ENCODE results near the gene FAM240B. TPM values are rescaled to one million over a fixed set of nuclear protein-coding genes. Genes with fewer than 3 reads are reported as not detected.

FAM240B gene
- total and polyA plus RNA-seq, 2 experiments from 2014 or later = not detected

DNA sequence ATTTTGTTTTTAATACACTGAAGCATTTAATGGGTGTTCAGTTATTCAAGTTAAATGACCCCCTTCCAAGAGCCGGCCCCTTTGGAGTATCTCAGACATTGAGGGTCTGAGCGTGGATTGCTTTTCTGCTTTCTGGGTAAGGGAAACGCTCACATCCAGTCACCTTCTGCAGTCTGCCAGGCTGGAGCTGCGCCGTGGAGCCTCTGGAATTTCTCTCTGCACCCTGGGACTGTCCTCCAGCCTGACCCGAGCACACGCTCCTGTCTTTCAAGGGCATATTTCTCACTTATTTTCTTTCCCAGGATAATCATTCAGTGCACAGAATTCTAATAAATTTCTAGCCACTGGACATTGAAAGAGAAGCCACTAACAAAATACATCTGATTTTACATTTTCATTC is 13.4 kb downstream of the FAM240B start (continued):
- TF ChIP-seq EZH2phosphoT487 (IDR thresholded peaks at IDR 0.05; ENCODE audit: unreplicated experiment) (no peak), CREB1 (CRISPR knock-in tag; IDR thresholded peaks at IDR 0.05; ENCODE audit: low read depth) (no peak)
- TF ChIP-seq, protein P1, sequence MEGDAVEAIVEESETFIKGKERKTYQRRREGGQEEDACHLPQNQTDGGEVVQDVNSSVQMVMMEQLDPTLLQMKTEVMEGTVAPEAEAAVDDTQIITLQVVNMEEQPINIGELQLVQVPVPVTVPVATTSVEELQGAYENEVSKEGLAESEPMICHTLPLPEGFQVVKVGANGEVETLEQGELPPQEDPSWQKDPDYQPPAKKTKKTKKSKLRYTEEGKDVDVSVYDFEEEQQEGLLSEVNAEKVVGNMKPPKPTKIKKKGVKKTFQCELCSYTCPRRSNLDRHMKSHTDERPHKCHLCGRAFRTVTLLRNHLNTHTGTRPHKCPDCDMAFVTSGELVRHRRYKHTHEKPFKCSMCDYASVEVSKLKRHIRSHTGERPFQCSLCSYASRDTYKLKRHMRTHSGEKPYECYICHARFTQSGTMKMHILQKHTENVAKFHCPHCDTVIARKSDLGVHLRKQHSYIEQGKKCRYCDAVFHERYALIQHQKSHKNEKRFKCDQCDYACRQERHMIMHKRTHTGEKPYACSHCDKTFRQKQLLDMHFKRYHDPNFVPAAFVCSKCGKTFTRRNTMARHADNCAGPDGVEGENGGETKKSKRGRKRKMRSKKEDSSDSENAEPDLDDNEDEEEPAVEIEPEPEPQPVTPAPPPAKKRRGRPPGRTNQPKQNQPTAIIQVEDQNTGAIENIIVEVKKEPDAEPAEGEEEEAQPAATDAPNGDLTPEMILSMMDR (conservative IDR thresholded peaks at IDR 0.05; ENCODE audit: low read depth in 2 of 2) = no peak

DNA sequence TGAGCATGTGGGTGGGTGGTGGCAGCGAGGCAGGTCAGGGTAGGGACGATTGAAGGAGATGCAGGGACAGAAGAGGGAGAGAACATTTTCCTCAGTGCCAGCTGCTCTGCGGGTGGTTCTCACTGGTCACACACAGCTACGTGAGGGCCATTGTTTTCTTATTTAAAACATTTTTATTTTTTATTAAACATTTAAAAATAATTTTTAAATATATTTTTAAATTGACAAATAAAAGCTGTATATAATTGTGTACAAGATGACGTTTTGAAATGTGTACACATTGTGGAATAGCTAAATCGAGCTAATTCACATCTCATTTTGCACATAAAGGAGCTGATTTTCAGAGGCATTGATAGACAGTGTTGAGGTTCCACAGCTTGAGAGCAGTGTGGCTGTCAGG is 14.0 kb downstream of the FAM240B start:
- Histone ChIP-seq H2AFZ (0 out of 2 replicates have a peak overlapping the region, but pooled peaks have one; percentile 87), H3K36me3 (ENCODE audit: insufficient read depth) (no peaks in the 10 kb centered on the region), H3F3A (replicated peaks; ENCODE audit: low read depth) (no peaks in the 10 kb centered on the region), H3K27me3 (ENCODE audit: insufficient read depth) (no peaks in the 10 kb centered on the region), H4K20me1 (replicated peaks; ENCODE audit: insufficient read depth) (no peaks in the 10 kb centered on the region), H3K4me1 (ENCODE audit: insufficient read depth) (peaks cover 10% of the 10 kb centered on the region; the same call in 1 of the 2 replicates), H3K27ac (ENCODE audit: low read depth) (no peak overlapping the region), H3K4me2 (no peak overlapping the region), H3K9me2 (ENCODE audit: insufficient read depth) (peaks cover 3% of the 10 kb centered on the region), H3K79me2 (replicated peaks; ENCODE audit: insufficient read depth) (no peaks in the 10 kb centered on the region), H3K4me3 (no peak overlapping the region)
- H3K4me1 Mint-ChIP-seq = peaks cover 17% of the 10 kb centered on the region
- TF ChIP-seq EZH2phosphoT487 (IDR thresholded peaks at IDR 0.05; ENCODE audit: unreplicated experiment) (no peak), EZH2 (IDR thresholded peaks at IDR 0.05; ENCODE audit: low read depth, unreplicated experiment) (no peak), POLR2AphosphoS5 (IDR thresholded peaks at IDR 0.05; ENCODE audit: low read depth) (no peak), ZNF114 (CRISPR knock-in tag; IDR thresholded peaks at IDR 0.05) (no peak)
- TF ChIP-seq, protein P1 (conservative IDR thresholded peaks at IDR 0.05; ENCODE audit: low read depth in 2 of 2) = no peak
- TF ChIP-seq, protein P2, sequence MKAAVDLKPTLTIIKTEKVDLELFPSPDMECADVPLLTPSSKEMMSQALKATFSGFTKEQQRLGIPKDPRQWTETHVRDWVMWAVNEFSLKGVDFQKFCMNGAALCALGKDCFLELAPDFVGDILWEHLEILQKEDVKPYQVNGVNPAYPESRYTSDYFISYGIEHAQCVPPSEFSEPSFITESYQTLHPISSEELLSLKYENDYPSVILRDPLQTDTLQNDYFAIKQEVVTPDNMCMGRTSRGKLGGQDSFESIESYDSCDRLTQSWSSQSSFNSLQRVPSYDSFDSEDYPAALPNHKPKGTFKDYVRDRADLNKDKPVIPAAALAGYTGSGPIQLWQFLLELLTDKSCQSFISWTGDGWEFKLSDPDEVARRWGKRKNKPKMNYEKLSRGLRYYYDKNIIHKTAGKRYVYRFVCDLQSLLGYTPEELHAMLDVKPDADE (IDR thresholded peaks at IDR 0.05) = no peak
- peaks cover 12% of the 10 kb centered on the region for H3K9me3 Mint-ChIP-seq
- DNase-seq (ENCODE audit: low spot score) (no peak), ATAC-seq (no peak)
- H3K36me3 Mint-ChIP-seq (ENCODE audit: low read depth) = peaks cover 9% of the 10 kb centered on the region
- no peak overlapping the region for H3K4me3 Mint-ChIP-seq
- H3K27me3 Mint-ChIP-seq (ENCODE audit: insufficient read depth, low read depth, poor library complexity) = peaks cover 8% of the 10 kb centered on the region
- H3K27ac Mint-ChIP-seq = no peak overlapping the region

DNA sequence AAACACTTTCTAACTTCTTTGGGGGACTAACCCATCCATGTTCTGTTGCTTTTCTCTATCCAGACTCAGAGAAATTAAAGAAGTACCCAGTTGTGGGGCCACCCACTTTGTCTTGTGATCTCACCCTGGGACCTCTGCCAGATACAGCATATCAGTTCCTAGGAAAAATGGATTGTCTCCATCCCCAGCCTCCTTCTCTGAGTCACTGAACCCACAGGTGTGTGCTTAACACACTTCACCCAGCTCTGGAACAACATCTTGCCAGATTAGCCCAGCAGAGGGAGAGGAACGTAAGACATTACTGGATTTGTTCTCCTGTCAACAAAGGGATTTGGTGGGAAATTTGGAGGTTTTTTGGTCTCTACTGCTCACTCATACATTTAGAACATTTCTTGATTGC is 19.2 kb downstream of the FAM240B start:
- ATAC-seq (no peak), DNase-seq (ENCODE audit: low spot score) (no peak)
- Mint-ChIP-seq H3K9me3 (peaks cover 12% of the 10 kb centered on the region), H3K27ac (no peak overlapping the region), H3K4me3 (no peak overlapping the region), H3K27me3 (ENCODE audit: insufficient read depth, low read depth, poor library complexity) (peaks cover 2% of the 10 kb centered on the region), H3K4me1 (peaks cover 2% of the 10 kb centered on the region; the same call in 2 of the 3 replicates), H3K36me3 (ENCODE audit: low read depth) (peaks cover 9% of the 10 kb centered on the region)
- H3K79me2 ChIP-seq (replicated peaks; ENCODE audit: insufficient read depth) = no peaks in the 10 kb centered on the region
- no peak overlapping the region for H2AFZ ChIP-seq
- H4K20me1 ChIP-seq (replicated peaks; ENCODE audit: insufficient read depth) = no peaks in the 10 kb centered on the region
- no peaks in the 10 kb centered on the region for H3K4me1 ChIP-seq (ENCODE audit: insufficient read depth)
- H3K27me3 ChIP-seq (ENCODE audit: insufficient read depth) = no peaks in the 10 kb centered on the region
- no peak for TF ChIP-seq ZNF114 (CRISPR knock-in tag; IDR thresholded peaks at IDR 0.05)
- TF ChIP-seq, protein P1 (conservative IDR thresholded peaks at IDR 0.05; ENCODE audit: low read depth in 2 of 2) = no peak
- H3K36me3 ChIP-seq (ENCODE audit: insufficient read depth) = no peaks in the 10 kb centered on the region
- H3K9me2 ChIP-seq (ENCODE audit: insufficient read depth) = no peaks in the 10 kb centered on the region
- H3K4me2 ChIP-seq = no peak overlapping the region
- H3F3A ChIP-seq (replicated peaks; ENCODE audit: low read depth) = no peaks in the 10 kb centered on the region
- no peak overlapping the region for H3K27ac ChIP-seq (ENCODE audit: low read depth)
- H3K4me3 ChIP-seq = no peak overlapping the region

Data from GM23338 (cell line).